Measurements from ENCODE around the gene SCN2A. TPM values are rescaled to one million over a fixed set of nuclear protein-coding genes. Genes with fewer than 3 reads are reported as not detected.

Gene SCN2A
- polyA plus RNA-seq, 2 of the 4 experiments (the other 2 are of a cell fraction): 0.01 to 0.05 TPM

- no peak overlapping the region for H3K27ac ChIP-seq
- no peak overlapping the region for H3K4me2 ChIP-seq
- H3K9me3 ChIP-seq: no peaks in the 10 kb centered on the region
- ChIA-PET POLR2A (no interaction called here), CTCF (no interaction called here)
- DNase-seq (ENCODE audit: low read depth in 1 of 2, low spot score in 1 of 2): no peak
- no peak for TF ChIP-seq RFX5 (IDR thresholded peaks at IDR 0.05)
- ATAC-seq: no peak
- H3K4me1 ChIP-seq: no peaks in the 10 kb centered on the region
- FAIRE-seq: no peak
- H3K4me3 ChIP-seq: no peak overlapping the region
Observed at GRCh38 chr2:165410276-165410675, 171.1 kb downstream of the SCN2A start.

- ATAC-seq (no peak), FAIRE-seq (no peak), DNase-seq (ENCODE audit: low read depth in 1 of 2, low spot score in 1 of 2) (no peak)
- ChIA-PET POLR2A (no interaction called here), CTCF (interaction anchor here (0.9 kb wide), 1 partner anchor 13 kb away, joined by 3 read pairs; no protein-coding TSS in a partner anchor)
- H3K4me1 ChIP-seq: no peaks in the 10 kb centered on the region
- no peak for TF ChIP-seq USF2 (IDR thresholded peaks at IDR 0.05)
- no peak for TF ChIP-seq CBX8 (IDR thresholded peaks at IDR 0.05)
- no peaks in the 10 kb centered on the region for H3K9me3 ChIP-seq
- no peak overlapping the region for H3K4me2 ChIP-seq
- H3K27ac ChIP-seq: no peak overlapping the region
- no peak overlapping the region for H3K4me3 ChIP-seq
Observed at GRCh38 chr2:165414187-165414586, 175.0 kb downstream of the SCN2A start.

- Histone ChIP-seq H3K4me3 (no peak overlapping the region), H3K4me2 (no peak overlapping the region), H3K27ac (no peak overlapping the region), H3K4me1 (no peaks in the 10 kb centered on the region), H3K9me3 (no peaks in the 10 kb centered on the region)
- no peak for ATAC-seq
- ChIA-PET CTCF (interaction anchor here (0.8 kb wide), 1 partner anchor 995 kb away, joined by 3 read pairs; no protein-coding TSS in a partner anchor), POLR2A (no interaction called here)
- no peak for FAIRE-seq
- whole genome bisulfite sequencing (ENCODE audit: missing lambda C conversion rate): 61% methylated on average over 1 of the region's 1 CpG
- TF ChIP-seq ZSCAN20 (CRISPR knock-in tag; IDR thresholded peaks at IDR 0.05) (no peak), HMGXB4 (CRISPR knock-in tag; IDR thresholded peaks at IDR 0.05; ENCODE audit: borderline replicate concordance) (no peak), ZC3H11A (IDR thresholded peaks at IDR 0.05) (no peak), MAZ (IDR thresholded peaks at IDR 0.05; ENCODE audit: borderline replicate concordance, low read depth, low read length) (no peak), JUNB (IDR thresholded peaks at IDR 0.05) (no peak), NR3C1 (IDR thresholded peaks at IDR 0.05) (no peak)
- DNase-seq (ENCODE audit: low read depth in 1 of 2, low spot score in 1 of 2): no peak
Observed at GRCh38 chr2:165417009-165417408, 177.8 kb downstream of the SCN2A start.

- Histone ChIP-seq H3K4me1 (no peaks in the 10 kb centered on the region), H3K4me2 (no peak overlapping the region), H3K4me3 (no peak overlapping the region), H3K27ac (no peak overlapping the region), H3K9me3 (no peaks in the 10 kb centered on the region)
- DNase-seq (ENCODE audit: low read depth in 1 of 2, low spot score in 1 of 2): no peak
- ChIA-PET POLR2A (no interaction called here), CTCF (no interaction called here)
- no peak for ATAC-seq
- no peak for FAIRE-seq
- TF ChIP-seq HEYL (CRISPR knock-in tag; IDR thresholded peaks at IDR 0.05) (no peak), EP300 (IDR thresholded peaks at IDR 0.05) (no peak), HES2 (IDR thresholded peaks at IDR 0.05) (no peak), MYC (IDR thresholded peaks at IDR 0.05; ENCODE audit: borderline replicate concordance, low read length) (no peak), BCL3 (IDR thresholded peaks at IDR 0.05) (no peak)
Observed at GRCh38 chr2:165420231-165420630, 181.0 kb downstream of the SCN2A start.

- WGBS (ENCODE audit: missing lambda C conversion rate): 16% methylated on average over 3 of the region's 3 CpGs
- H3K9me3 ChIP-seq: no peaks in the 10 kb centered on the region
- no peak for DNase-seq (ENCODE audit: low read depth in 1 of 2, low spot score in 1 of 2)
- no peak overlapping the region for H3K4me3 ChIP-seq
- H3K4me1 ChIP-seq: no peaks in the 10 kb centered on the region
- FAIRE-seq: no peak
- no peak overlapping the region for H3K4me2 ChIP-seq
- ChIA-PET POLR2A (no interaction called here), CTCF (no interaction called here)
- no peak for TF ChIP-seq HES2 (IDR thresholded peaks at IDR 0.05)
- no peak for ATAC-seq
- H3K27ac ChIP-seq: no peak overlapping the region
Observed at GRCh38 chr2:165423081-165423480, 183.9 kb downstream of the SCN2A start.

All from A549 (cell line).